ENCODE data around the gene TNPO2. TPM values are rescaled to one million over a fixed set of nuclear protein-coding genes. Genes with fewer than 3 reads are reported as not detected.

TNPO2 gene
- total and polyA plus RNA-seq, 2 of the 13 experiments (the other 11 are each of a cell fraction or from before 2014, with no cell fraction given) = 31.7 to 61.0 TPM

DNA sequence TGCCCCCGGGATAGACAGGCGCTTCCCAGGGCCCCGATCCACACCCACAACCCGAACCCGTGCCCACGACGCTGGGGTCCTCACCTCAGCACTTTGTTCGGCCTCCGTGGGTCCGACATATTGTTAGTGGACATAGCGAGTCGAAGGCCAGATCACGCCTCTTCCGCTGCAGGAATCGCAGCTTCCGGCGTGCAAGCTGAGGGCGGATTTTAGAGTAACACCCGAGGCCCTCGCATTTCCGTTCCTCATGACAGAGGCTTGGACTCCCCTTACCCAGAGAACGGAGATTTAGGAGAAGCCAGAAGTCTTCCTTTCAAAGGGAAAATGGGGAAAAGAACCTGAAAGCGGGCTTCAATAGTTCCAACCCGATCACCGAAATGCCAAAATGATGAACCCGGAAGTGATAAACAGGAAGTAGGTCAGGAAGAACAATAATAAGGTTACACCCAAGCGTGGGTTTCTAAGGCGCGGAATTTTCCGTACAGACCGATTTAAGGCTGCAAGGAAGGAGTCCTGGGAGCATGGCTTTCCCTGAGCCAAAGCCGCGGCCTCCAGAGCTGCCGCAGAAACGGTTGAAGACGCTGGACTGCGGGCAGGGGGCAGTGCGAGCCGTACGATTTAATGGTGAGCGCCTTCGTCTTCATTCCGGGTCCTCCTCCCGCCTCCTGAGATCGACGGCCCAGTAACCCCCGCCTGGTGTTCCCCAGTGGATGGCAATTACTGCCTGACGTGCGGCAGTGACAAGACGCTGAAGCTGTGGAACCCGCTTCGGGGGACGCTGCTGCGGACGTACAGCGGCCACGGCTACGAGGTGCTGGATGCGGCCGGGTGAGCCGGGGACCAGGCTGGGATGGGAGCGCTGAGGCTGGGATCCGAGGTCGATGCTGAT lies 54.2 kb downstream of the TNPO2 start (continued):
- TF ChIP-seq ZNF260 (CRISPR knock-in tag; IDR thresholded peaks at IDR 0.05; ENCODE audit: borderline replicate concordance, low read depth) (no peak), SIN3B (IDR thresholded peaks at IDR 0.05; ENCODE audit: low read length) (peak; percentile 80), ZBTB8A (CRISPR knock-in tag; IDR thresholded peaks at IDR 0.05; ENCODE audit: borderline replicate concordance, low read depth) (no peak), TCF7 (IDR thresholded peaks at IDR 0.05; ENCODE audit: low read depth) (no peak), RBM39 (IDR thresholded peaks at IDR 0.05; ENCODE audit: low read depth, low read length, poor library complexity, severe bottlenecking) (peak; percentile 17), ZFP62 (CRISPR knock-in tag; IDR thresholded peaks at IDR 0.05) (no peak), GATA4 (IDR thresholded peaks at IDR 0.05; ENCODE audit: borderline replicate concordance, low read depth) (peak; percentile 46; the same call in 1 of the 2 replicates), CHCHD3 (CRISPR knock-in tag; IDR thresholded peaks at IDR 0.05) (no peak), MYNN (CRISPR knock-in tag; IDR thresholded peaks at IDR 0.05; ENCODE audit: low read depth) (no peak; the same call in 1 of the 2 replicates), FLYWCH1 (CRISPR knock-in tag; IDR thresholded peaks at IDR 0.05) (0 out of 2 replicates have a peak, but pooled peaks have one; percentile 31), ZNF577 (CRISPR knock-in tag; IDR thresholded peaks at IDR 0.05; ENCODE audit: borderline replicate concordance, low read depth) (no peak), KAT8 (CRISPR knock-in tag; IDR thresholded peaks at IDR 0.05) (peak; percentile 99), ZNF451 (CRISPR knock-in tag; IDR thresholded peaks at IDR 0.05) (no peak), KLF6 (CRISPR knock-in tag; IDR thresholded peaks at IDR 0.05) (peak; percentile 56; the same call in 1 of the 2 replicates), ZNF562 (CRISPR knock-in tag; IDR thresholded peaks at IDR 0.05; ENCODE audit: borderline replicate concordance) (no peak), RFX1 (IDR thresholded peaks at IDR 0.05) (no peak)
- TF ChIP-seq, protein P1, sequence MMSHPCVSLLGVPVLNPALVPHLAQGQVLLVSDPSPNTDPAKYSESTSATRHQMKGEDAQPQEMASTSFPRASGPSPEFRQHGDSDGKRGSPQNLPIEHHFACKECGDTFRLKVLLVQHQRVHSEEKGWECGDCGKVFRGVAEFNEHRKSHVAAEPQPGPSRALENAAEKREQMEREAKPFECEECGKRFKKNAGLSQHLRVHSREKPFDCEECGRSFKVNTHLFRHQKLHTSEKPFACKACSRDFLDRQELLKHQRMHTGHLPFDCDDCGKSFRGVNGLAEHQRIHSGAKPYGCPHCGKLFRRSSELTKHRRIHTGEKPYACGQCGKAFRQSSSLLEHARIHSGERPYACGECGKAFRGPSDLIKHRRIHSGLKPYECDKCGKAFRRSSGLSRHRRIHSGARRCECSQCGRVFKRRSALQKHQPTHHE (CRISPR knock-in tag; IDR thresholded peaks at IDR 0.05; ENCODE audit: borderline replicate concordance) = peak; percentile 75; the same call in 1 of the 2 replicates
- TF ChIP-seq, protein P2, sequence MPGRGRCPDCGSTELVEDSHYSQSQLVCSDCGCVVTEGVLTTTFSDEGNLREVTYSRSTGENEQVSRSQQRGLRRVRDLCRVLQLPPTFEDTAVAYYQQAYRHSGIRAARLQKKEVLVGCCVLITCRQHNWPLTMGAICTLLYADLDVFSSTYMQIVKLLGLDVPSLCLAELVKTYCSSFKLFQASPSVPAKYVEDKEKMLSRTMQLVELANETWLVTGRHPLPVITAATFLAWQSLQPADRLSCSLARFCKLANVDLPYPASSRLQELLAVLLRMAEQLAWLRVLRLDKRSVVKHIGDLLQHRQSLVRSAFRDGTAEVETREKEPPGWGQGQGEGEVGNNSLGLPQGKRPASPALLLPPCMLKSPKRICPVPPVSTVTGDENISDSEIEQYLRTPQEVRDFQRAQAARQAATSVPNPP (CRISPR knock-in tag; IDR thresholded peaks at IDR 0.05) = no peak; the same call in 1 of the 2 replicates
- TF ChIP-seq, protein P3, sequence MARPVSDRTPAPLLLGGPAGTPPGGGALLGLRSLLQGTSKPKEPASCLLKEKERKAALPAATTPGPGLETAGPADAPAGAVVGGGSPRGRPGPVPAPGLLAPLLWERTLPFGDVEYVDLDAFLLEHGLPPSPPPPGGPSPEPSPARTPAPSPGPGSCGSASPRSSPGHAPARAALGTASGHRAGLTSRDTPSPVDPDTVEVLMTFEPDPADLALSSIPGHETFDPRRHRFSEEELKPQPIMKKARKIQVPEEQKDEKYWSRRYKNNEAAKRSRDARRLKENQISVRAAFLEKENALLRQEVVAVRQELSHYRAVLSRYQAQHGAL (CRISPR knock-in tag; IDR thresholded peaks at IDR 0.05; ENCODE audit: not compliant biosample characterization) = no peak
- TF ChIP-seq, protein P4, sequence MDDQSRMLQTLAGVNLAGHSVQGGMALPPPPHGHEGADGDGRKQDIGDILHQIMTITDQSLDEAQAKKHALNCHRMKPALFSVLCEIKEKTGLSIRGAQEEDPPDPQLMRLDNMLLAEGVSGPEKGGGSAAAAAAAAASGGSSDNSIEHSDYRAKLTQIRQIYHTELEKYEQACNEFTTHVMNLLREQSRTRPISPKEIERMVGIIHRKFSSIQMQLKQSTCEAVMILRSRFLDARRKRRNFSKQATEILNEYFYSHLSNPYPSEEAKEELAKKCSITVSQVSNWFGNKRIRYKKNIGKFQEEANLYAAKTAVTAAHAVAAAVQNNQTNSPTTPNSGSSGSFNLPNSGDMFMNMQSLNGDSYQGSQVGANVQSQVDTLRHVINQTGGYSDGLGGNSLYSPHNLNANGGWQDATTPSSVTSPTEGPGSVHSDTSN (CRISPR knock-in tag; IDR thresholded peaks at IDR 0.05; ENCODE audit: borderline replicate concordance) = no peak
- TF ChIP-seq, protein P5, sequence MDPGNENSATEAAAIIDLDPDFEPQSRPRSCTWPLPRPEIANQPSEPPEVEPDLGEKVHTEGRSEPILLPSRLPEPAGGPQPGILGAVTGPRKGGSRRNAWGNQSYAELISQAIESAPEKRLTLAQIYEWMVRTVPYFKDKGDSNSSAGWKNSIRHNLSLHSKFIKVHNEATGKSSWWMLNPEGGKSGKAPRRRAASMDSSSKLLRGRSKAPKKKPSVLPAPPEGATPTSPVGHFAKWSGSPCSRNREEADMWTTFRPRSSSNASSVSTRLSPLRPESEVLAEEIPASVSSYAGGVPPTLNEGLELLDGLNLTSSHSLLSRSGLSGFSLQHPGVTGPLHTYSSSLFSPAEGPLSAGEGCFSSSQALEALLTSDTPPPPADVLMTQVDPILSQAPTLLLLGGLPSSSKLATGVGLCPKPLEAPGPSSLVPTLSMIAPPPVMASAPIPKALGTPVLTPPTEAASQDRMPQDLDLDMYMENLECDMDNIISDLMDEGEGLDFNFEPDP (CRISPR knock-in tag; conservative IDR thresholded peaks at IDR 0.05) = no peak
- TF ChIP-seq, protein P6, sequence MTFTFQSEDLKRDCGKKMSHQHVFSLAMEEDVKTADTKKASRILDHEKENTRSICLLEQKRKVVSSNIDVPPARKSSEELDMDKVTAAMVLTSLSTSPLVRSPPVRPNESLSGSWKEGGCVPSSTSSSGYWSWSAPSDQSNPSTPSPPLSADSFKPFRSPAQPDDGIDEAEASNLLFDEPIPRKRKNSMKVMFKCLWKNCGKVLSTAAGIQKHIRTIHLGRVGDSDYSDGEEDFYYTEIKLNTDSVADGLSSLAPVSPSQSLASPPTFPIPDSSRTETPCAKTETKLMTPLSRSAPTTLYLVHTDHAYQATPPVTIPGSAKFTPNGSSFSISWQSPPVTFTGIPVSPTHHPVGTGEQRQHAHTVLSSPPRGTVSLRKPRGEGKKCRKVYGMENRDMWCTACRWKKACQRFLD (CRISPR knock-in tag; IDR thresholded peaks at IDR 0.05; ENCODE audit: borderline replicate concordance) = no peak
